HL-60 (cell line): ENCODE measurements around the gene SP5.

Experiments used
- DNase-seq, 2 experiments: peaks; one replicate each; pipeline ENCODE4 v3.0.0-alpha.2; 2010 to 2020; ENCODE audit warnings: low read depth in 1 of 2, low spot score in 1 of 2
- H3K27ac ChIP-seq: fragments of 250-450 bp; sonication (Bioruptor Pico); replicated peaks from 2 replicates; pipeline ENCODE4 v1.5.1; 2020; ENCODE audit warnings: mild to moderate bottlenecking, moderate library complexity
- H3K27me3 ChIP-seq: fragments of 250-450 bp; sonication (Bioruptor Pico); 2 replicates; pipeline ENCODE4 v1.5.1; 2021; ENCODE audit warnings: mild to moderate bottlenecking, moderate library complexity; ENCODE audit not compliant: insufficient read depth, poor library complexity, severe bottlenecking
- H3K4me3 ChIP-seq: replicated peaks from 2 replicates; pipeline ENCODE4 v1.5.1; 2011; ENCODE audit warnings: mild to moderate bottlenecking, control low read depth, low read length; ENCODE audit not compliant: insufficient read depth
- GABPA ChIP-seq: IDR thresholded peaks from 2 replicates; pipeline ENCODE4 v1.6.1; 2012; ENCODE audit warnings: low read depth
- POLR2AphosphoS5 ChIP-seq: IDR thresholded peaks from 2 replicates; pipeline ENCODE4 v1.6.1; 2012; ENCODE audit warnings: low read depth
- REST ChIP-seq: IDR thresholded peaks from 2 replicates; pipeline ENCODE4 v1.6.1; 2012; ENCODE audit warnings: low read depth; ENCODE audit not compliant: insufficient replicate concordance
- SPI1 ChIP-seq: IDR thresholded peaks from 2 replicates; pipeline ENCODE4 v1.6.1; 2012; ENCODE audit warnings: low read depth, mild to moderate bottlenecking, borderline replicate concordance
- TF ChIP-seq, protein P1 (sequence below): IDR thresholded peaks from one replicate; pipeline ENCODE4 v1.5.1; 2011; ENCODE audit warnings: low read length, control low read depth, inconsistent platforms; ENCODE audit not compliant: insufficient read depth

Gene SP5

GRCh38 chr2:170713543-170714380, 1.4 kb upstream of the SP5 start:
- Histone ChIP-seq H3K4me3 (peak overlapping the region; percentile 30), H3K27ac (no peak overlapping the region), H3K27me3 (peaks cover 83% of the 10 kb centered on the region)
- no peak for TF ChIP-seq GABPA
- TF ChIP-seq, protein P1, sequence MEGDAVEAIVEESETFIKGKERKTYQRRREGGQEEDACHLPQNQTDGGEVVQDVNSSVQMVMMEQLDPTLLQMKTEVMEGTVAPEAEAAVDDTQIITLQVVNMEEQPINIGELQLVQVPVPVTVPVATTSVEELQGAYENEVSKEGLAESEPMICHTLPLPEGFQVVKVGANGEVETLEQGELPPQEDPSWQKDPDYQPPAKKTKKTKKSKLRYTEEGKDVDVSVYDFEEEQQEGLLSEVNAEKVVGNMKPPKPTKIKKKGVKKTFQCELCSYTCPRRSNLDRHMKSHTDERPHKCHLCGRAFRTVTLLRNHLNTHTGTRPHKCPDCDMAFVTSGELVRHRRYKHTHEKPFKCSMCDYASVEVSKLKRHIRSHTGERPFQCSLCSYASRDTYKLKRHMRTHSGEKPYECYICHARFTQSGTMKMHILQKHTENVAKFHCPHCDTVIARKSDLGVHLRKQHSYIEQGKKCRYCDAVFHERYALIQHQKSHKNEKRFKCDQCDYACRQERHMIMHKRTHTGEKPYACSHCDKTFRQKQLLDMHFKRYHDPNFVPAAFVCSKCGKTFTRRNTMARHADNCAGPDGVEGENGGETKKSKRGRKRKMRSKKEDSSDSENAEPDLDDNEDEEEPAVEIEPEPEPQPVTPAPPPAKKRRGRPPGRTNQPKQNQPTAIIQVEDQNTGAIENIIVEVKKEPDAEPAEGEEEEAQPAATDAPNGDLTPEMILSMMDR, result no peak
- TF ChIP-seq REST, result no peak
- no peak for DNase-seq

- no peak overlapping the region for H3K27ac ChIP-seq
- H3K4me3 ChIP-seq, result peak overlapping the region; percentile 38
- TF ChIP-seq GABPA (no peak), REST (no peak), SPI1 (no peak), POLR2AphosphoS5 (no peak)
- DNase-seq, result no peak
- peaks cover 84% of the 10 kb centered on the region for H3K27me3 ChIP-seq
Measured at GRCh38 chr2:170714381-170715061, 616 bp upstream of the SP5 start.

GRCh38 chr2:170715932-170716777, 1.0 kb downstream of the SP5 start:
- Histone ChIP-seq H3K27me3 (peaks cover 85% of the 10 kb centered on the region), H3K27ac (no peak overlapping the region), H3K4me3 (0 out of 2 replicates have a peak overlapping the region, but pooled peaks have one; percentile 2)
- TF ChIP-seq GABPA (no peak), REST (no peak), POLR2AphosphoS5 (no peak), SPI1 (no peak)
- TF ChIP-seq, protein P1, result no peak
- DNase-seq, result no peak
